ENCODE results near the gene SPIB.

DNA sequence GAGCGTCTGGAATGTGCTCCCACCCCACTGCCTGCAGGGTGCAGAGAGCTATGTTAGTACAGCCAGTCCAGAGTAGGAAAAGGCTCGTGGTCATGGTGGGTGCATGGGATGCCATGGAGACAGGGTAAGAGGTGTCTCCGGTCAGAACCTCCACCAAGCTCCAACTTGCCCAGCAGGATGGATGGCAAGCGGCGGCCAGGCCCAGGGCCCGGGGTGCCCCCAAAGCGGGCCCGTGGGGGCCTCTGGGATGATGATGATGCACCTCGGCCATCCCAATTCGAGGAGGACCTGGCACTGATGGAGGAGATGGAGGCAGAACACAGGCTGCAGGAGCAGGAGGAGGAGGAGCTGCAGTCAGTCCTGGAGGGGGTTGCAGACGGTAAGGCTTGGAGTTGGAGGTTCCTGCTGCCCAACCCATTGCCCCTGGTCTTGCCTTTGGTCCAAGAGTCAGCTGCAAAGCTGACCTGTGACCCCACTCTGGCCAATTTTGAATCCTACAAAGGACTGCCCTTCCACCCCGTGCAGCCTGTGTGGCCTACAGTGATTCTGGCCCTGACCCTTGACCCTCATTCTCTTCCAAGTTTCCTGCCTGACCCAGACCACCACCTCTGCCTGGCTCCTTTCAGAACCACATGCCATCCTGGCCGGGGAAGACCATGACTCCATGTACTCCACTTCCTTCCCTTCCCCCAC, 19.9 kb upstream of the SPIB start:
- no peak for TF ChIP-seq EZH2 (IDR thresholded peaks at IDR 0.05)
- TF ChIP-seq POLR2AphosphoS5 (IDR thresholded peaks at IDR 0.05; ENCODE audit: borderline replicate concordance, low read depth, low read length), result no peak

Measured in SK-N-MC (cell line).